Measurements from ENCODE around the gene NFATC1.

The NFATC1 gene

DNA sequence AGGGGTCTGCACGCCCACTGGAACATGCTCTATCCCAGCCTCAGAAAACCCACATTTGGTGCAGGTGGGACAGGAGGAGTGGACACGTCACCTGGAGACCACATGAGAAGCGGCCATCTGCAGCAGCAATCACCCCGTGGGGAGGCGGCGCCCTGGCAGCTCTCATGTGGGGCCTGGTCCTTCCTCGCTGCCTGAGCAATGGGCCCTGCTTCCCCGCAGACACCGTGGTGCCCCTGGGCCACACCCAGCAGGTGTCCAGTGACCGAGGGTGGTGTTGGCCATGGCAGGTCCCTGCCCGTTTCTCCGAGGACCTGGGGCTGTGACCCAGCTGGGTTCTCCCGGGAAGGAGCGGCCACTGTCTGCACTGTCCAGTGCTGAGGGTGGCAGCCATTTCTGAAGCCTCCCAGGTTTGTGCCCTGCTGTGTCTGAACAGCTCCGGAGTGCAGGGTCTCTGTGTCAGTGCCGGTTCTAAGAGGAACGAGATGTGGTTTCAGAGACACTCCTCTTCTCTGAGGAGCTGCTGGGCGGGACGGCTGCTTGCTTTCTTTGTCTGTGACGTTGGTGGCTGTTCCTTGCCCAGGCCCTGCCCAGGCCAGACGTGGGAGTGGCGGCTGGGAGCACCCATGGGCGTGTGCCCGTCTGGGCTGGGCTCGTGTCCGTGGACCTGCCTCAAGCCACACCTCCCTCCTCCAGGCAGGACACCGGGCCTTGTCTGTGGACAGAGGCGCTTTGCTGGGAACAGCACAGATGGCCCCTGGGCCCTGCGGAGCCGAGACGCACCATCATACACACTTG lies 44.8 kb downstream of the NFATC1 start:
- POLR2A ChIA-PET = no interaction called here
- 96% methylated on average over 29 of the region's 31 CpGs for WGBS (ENCODE audit: insufficient coverage)
- peaks cover 0 to 10% (median 6%) of the 10 kb centered on the region in 4 experiments for H3K4me1 ChIP-seq (ENCODE audit: control extremely low read depth in 1 of 4, control insufficient read depth in 4 of 4, insufficient read depth in 4 of 4, low read length in 3 of 4)
- DNase-seq = no peak
- no peaks in the 10 kb centered on the region for H3K27me3 ChIP-seq (replicated peaks in 2 of 5; ENCODE audit: control insufficient read depth in 4 of 5, insufficient read depth in 5 of 5, low read length in 4 of 5)
- no peak overlapping the region for H3K27ac ChIP-seq (ENCODE audit: insufficient read depth in 1 of 2, low read depth in 1 of 2, low read length in 2 of 2, poor library complexity in 1 of 2, severe bottlenecking in 2 of 2)
- CTCF ChIA-PET = interaction anchor here (1.5 to 2.8 kb wide), 3 partner anchors 10 to 37 kb away, joined by 3 to 9 read pairs (median 4); no protein-coding TSS in a partner anchor
- H3K4me3 ChIP-seq (ENCODE audit: control insufficient read depth in 1 of 7, extremely low read depth in 1 of 7, insufficient read depth in 4 of 7, low read depth in 2 of 7, low read length in 6 of 7) = no peak overlapping the region
- no peaks in the 10 kb centered on the region for H3K9me3 ChIP-seq (ENCODE audit: control extremely low read depth in 1 of 5, control insufficient read depth in 4 of 5, insufficient read depth in 2 of 5, low read depth in 1 of 5, low read length in 4 of 5)
- H3K36me3 ChIP-seq (ENCODE audit: control insufficient read depth in 4 of 4, insufficient read depth in 4 of 4, low read length in 3 of 4) = peaks cover 0 to 41% (median 20%) of the 10 kb centered on the region in 4 experiments

DNA sequence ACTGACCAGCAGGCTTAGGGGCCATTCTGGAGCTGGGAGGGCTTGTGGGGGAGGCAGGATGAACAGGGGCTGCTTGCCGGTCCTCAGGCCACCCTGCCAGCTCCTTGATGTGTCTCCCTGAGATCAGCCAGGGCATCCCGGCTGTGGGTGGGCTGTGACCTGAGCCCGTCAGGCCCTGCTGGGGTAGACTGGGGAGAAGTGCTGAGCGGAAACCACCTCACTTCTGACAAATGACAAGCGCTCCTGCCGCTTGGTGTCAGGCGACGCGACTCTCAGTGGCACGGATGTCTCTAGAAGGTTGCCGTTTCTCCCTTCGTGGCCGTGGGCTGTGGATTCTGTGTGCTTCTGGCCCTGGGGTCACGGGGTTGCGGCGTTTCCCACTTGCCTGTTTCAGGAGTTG lies 45.7 kb downstream of the NFATC1 start:
- peaks cover 0 to 10% (median 6%) of the 10 kb centered on the region in 4 experiments for H3K4me1 ChIP-seq (ENCODE audit: control extremely low read depth in 1 of 4, control insufficient read depth in 4 of 4, insufficient read depth in 4 of 4, low read length in 3 of 4)
- DNase-seq = no peak
- H3K27me3 ChIP-seq (replicated peaks in 2 of 5; ENCODE audit: control insufficient read depth in 4 of 5, insufficient read depth in 5 of 5, low read length in 4 of 5) = no peaks in the 10 kb centered on the region
- ChIA-PET POLR2A (no interaction called here), CTCF (interaction anchor here (1.5 kb wide), 1 partner anchor 38 kb away, joined by 4 read pairs; no protein-coding TSS in a partner anchor)
- 96% methylated on average over 14 of the region's 16 CpGs for WGBS (ENCODE audit: insufficient coverage)
- no peak overlapping the region for H3K4me3 ChIP-seq (ENCODE audit: control insufficient read depth in 1 of 7, extremely low read depth in 1 of 7, insufficient read depth in 4 of 7, low read depth in 2 of 7, low read length in 6 of 7)
- H3K9me3 ChIP-seq (ENCODE audit: control extremely low read depth in 1 of 5, control insufficient read depth in 4 of 5, insufficient read depth in 2 of 5, low read depth in 1 of 5, low read length in 4 of 5) = no peaks in the 10 kb centered on the region
- H3K27ac ChIP-seq (ENCODE audit: insufficient read depth in 1 of 2, low read depth in 1 of 2, low read length in 2 of 2, poor library complexity in 1 of 2, severe bottlenecking in 2 of 2) = no peak overlapping the region
- peaks cover 0 to 37% (median 20%) of the 10 kb centered on the region in 4 experiments for H3K36me3 ChIP-seq (ENCODE audit: control insufficient read depth in 4 of 4, insufficient read depth in 4 of 4, low read length in 3 of 4)

DNA sequence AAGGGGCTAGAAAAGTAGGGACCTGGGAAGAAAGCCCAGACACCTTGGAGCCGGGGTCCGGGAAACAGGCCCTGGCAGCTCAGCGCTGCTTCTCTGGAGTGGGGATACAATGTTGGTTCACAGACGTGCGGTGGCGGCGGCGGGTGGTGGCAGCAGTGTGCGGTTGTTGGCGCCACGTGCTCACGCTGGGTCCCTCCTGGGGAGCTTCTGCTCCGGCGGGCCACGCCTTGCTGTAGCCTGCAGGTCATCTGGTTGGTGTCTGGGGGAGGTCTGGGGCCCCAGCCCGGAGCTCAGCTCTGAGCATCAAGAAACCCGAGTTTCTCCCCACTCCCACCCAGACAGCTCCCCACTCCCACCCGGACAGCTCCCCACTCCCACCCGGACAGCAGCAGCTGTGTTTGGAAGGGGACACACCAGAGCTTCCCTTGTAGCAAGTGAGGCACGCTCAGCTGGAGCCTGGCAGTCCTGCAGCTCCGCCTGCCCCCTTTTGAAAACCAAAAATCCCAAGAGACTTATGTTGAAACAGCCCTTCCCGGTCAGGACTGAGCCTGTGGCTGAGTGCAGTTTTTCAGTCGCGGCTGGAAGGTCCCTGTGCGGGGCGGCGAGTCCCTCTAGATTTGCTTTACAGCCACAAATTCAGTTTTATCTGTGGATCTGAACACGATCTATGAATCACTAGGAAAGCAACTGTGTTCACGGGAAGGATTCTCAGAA lies 46.9 kb downstream of the NFATC1 start:
- no peak overlapping the region for H3K27ac ChIP-seq (ENCODE audit: insufficient read depth in 1 of 2, low read depth in 1 of 2, low read length in 2 of 2, poor library complexity in 1 of 2, severe bottlenecking in 2 of 2)
- DNase-seq = no peak
- no peaks in the 10 kb centered on the region for H3K9me3 ChIP-seq (ENCODE audit: control extremely low read depth in 1 of 5, control insufficient read depth in 4 of 5, insufficient read depth in 2 of 5, low read depth in 1 of 5, low read length in 4 of 5)
- H3K27me3 ChIP-seq (replicated peaks in 2 of 5; ENCODE audit: control insufficient read depth in 4 of 5, insufficient read depth in 5 of 5, low read length in 4 of 5) = no peaks in the 10 kb centered on the region
- 94% methylated on average over 23 of the region's 29 CpGs for WGBS (ENCODE audit: insufficient coverage)
- H3K4me1 ChIP-seq (ENCODE audit: control extremely low read depth in 1 of 4, control insufficient read depth in 4 of 4, insufficient read depth in 4 of 4, low read length in 3 of 4) = peaks cover 0 to 10% (median 6%) of the 10 kb centered on the region in 4 experiments
- POLR2A ChIA-PET = interaction anchor here (0.6 to 1.5 kb wide), 2 partner anchors 9 to 81 kb away, joined by 3 read pairs; no protein-coding TSS in a partner anchor
- peaks cover 0 to 40% (median 18%) of the 10 kb centered on the region in 4 experiments for H3K36me3 ChIP-seq (ENCODE audit: control insufficient read depth in 4 of 4, insufficient read depth in 4 of 4, low read length in 3 of 4)
- H3K4me3 ChIP-seq (ENCODE audit: control insufficient read depth in 1 of 7, extremely low read depth in 1 of 7, insufficient read depth in 4 of 7, low read depth in 2 of 7, low read length in 6 of 7) = no peak overlapping the region
- CTCF ChIA-PET = interaction anchor here (1.1 to 1.7 kb wide), 2 partner anchors 40 to 200 kb away, joined by 3 to 6 read pairs; no protein-coding TSS in a partner anchor

DNA sequence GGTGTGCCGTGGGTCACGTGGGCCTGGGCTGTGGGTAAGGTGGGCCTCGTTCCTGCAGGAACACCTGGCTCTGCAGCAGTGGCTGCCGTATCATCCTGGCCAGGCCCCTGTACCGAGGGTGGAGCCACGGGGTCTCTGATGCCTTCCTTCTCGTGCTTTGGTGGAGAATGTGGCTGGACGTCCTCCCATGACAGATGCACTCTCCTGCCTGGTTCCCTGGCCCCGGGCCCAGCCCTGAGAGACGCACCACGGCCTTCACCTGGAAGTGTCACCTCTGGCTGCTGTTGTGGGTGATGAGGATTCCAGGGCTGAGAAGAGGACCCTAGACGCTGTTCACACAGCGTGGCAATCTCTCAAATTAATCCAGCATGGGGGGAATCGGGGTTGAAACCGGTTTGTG lies 49.5 kb downstream of the NFATC1 start:
- Histone ChIP-seq H3K4me3 (ENCODE audit: control insufficient read depth in 1 of 7, extremely low read depth in 1 of 7, insufficient read depth in 4 of 7, low read depth in 2 of 7, low read length in 6 of 7) (no peak overlapping the region), H3K4me1 (ENCODE audit: control extremely low read depth in 1 of 4, control insufficient read depth in 4 of 4, insufficient read depth in 4 of 4, low read length in 3 of 4) (no peaks in the 10 kb centered on the region), H3K27me3 (replicated peaks in 2 of 5; ENCODE audit: control insufficient read depth in 4 of 5, insufficient read depth in 5 of 5, low read length in 4 of 5) (no peaks in the 10 kb centered on the region), H3K36me3 (ENCODE audit: control insufficient read depth in 4 of 4, insufficient read depth in 4 of 4, low read length in 3 of 4) (peaks cover 3 to 59% (median 16%) of the 10 kb centered on the region in 4 experiments), H3K9me3 (ENCODE audit: control extremely low read depth in 1 of 5, control insufficient read depth in 4 of 5, insufficient read depth in 2 of 5, low read depth in 1 of 5, low read length in 4 of 5) (no peaks in the 10 kb centered on the region), H3K27ac (ENCODE audit: insufficient read depth in 1 of 2, low read depth in 1 of 2, low read length in 2 of 2, poor library complexity in 1 of 2, severe bottlenecking in 2 of 2) (no peak overlapping the region)
- ChIA-PET CTCF (no interaction called here), POLR2A (no interaction called here)
- WGBS (ENCODE audit: insufficient coverage) = 92% methylated on average over 15 of the region's 15 CpGs
- DNase-seq = no peak

DNA sequence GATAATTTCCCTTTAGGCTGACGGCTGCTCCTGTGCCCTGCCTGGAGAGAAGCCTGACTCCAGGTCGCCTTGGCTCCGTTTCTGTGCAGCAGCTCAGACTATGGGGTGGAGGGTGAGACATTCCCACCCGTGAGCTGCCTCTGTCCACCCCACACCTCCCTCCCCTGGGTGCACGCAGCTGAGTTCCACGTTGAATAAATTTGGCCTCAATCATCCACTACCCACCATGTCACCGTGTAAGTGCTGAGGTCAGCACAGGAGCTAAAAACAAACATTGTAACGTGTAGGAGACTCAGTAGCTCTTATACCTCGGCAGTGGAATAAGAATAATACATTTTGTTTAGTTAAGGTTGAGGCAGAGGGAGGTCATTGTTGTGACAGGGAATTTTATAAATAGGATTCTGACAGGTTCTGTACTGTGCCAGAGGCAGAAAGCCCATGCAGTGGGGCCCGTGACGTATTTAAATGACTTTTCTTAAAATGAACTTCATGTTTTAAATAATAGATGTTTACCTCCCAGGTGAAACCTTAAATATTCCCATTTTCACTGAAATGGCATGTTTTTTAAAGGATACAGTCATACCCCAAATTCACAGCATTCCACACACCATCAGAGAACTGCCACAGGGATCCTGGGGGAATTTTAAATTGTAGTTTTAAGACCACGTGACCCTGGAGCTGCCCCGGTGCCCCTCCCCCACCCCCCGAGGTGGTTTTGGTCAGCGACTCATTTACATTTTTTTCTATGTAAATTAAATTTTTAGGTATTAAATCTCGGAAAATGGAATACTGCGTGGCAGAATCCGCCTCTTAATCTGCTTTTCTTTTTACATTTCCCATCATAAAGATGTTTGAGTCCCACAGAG lies 50.2 kb downstream of the NFATC1 start:
- 88% methylated on average over 9 of the region's 18 CpGs for WGBS (ENCODE audit: insufficient coverage)
- H3K27ac ChIP-seq (ENCODE audit: insufficient read depth in 1 of 2, low read depth in 1 of 2, low read length in 2 of 2, poor library complexity in 1 of 2, severe bottlenecking in 2 of 2) = no peak overlapping the region
- POLR2A ChIA-PET = no interaction called here
- no peaks in the 10 kb centered on the region for H3K4me1 ChIP-seq (ENCODE audit: control extremely low read depth in 1 of 4, control insufficient read depth in 4 of 4, insufficient read depth in 4 of 4, low read length in 3 of 4)
- H3K9me3 ChIP-seq (ENCODE audit: control extremely low read depth in 1 of 5, control insufficient read depth in 4 of 5, insufficient read depth in 2 of 5, low read depth in 1 of 5, low read length in 4 of 5) = no peaks in the 10 kb centered on the region
- no peak for DNase-seq
- no peaks in the 10 kb centered on the region for H3K27me3 ChIP-seq (replicated peaks in 2 of 5; ENCODE audit: control insufficient read depth in 4 of 5, insufficient read depth in 5 of 5, low read length in 4 of 5)
- CTCF ChIA-PET = no interaction called here
- H3K36me3 ChIP-seq (ENCODE audit: control insufficient read depth in 4 of 4, insufficient read depth in 4 of 4, low read length in 3 of 4) = peaks cover 5 to 59% (median 16%) of the 10 kb centered on the region in 4 experiments
- no peak overlapping the region for H3K4me3 ChIP-seq (ENCODE audit: control insufficient read depth in 1 of 7, extremely low read depth in 1 of 7, insufficient read depth in 4 of 7, low read depth in 2 of 7, low read length in 6 of 7)

DNA sequence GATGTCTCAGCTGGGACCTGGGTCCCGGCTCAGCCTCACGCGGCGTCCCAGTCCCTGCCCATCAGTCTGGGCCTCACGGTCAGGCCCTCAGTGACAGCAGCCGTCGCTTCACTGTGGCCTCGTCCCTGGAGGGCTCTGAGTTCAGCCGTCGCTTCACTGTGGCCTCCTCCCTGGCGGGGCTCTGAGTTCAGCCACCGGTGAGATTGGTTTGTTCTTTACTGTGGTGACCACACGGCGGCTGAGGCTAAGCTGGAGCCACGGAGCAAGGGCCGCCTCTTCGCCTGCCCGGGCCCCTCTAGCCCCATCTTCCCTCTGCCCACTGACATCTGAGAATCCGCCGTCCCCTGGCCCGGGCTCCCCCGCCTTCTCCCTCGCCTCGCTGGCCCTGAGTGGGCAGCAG lies 51.2 kb downstream of the NFATC1 start:
- Histone ChIP-seq H3K27ac (ENCODE audit: insufficient read depth in 1 of 2, low read depth in 1 of 2, low read length in 2 of 2, poor library complexity in 1 of 2, severe bottlenecking in 2 of 2) (no peak overlapping the region), H3K4me3 (ENCODE audit: control insufficient read depth in 1 of 7, extremely low read depth in 1 of 7, insufficient read depth in 4 of 7, low read depth in 2 of 7, low read length in 6 of 7) (no peak overlapping the region), H3K36me3 (ENCODE audit: control insufficient read depth in 4 of 4, insufficient read depth in 4 of 4, low read length in 3 of 4) (peaks cover 5 to 62% (median 23%) of the 10 kb centered on the region in 4 experiments), H3K4me1 (ENCODE audit: control extremely low read depth in 1 of 4, control insufficient read depth in 4 of 4, insufficient read depth in 4 of 4, low read length in 3 of 4) (no peaks in the 10 kb centered on the region), H3K27me3 (replicated peaks in 2 of 5; ENCODE audit: control insufficient read depth in 4 of 5, insufficient read depth in 5 of 5, low read length in 4 of 5) (no peaks in the 10 kb centered on the region), H3K9me3 (ENCODE audit: control extremely low read depth in 1 of 5, control insufficient read depth in 4 of 5, insufficient read depth in 2 of 5, low read depth in 1 of 5, low read length in 4 of 5) (no peaks in the 10 kb centered on the region)
- DNase-seq = no peak
- 92% methylated on average over 22 of the region's 24 CpGs for WGBS (ENCODE audit: insufficient coverage)
- POLR2A ChIA-PET = no interaction called here
- CTCF ChIA-PET = no interaction called here
